ENCODE results near the gene GALNS.

The GALNS gene

DNA sequence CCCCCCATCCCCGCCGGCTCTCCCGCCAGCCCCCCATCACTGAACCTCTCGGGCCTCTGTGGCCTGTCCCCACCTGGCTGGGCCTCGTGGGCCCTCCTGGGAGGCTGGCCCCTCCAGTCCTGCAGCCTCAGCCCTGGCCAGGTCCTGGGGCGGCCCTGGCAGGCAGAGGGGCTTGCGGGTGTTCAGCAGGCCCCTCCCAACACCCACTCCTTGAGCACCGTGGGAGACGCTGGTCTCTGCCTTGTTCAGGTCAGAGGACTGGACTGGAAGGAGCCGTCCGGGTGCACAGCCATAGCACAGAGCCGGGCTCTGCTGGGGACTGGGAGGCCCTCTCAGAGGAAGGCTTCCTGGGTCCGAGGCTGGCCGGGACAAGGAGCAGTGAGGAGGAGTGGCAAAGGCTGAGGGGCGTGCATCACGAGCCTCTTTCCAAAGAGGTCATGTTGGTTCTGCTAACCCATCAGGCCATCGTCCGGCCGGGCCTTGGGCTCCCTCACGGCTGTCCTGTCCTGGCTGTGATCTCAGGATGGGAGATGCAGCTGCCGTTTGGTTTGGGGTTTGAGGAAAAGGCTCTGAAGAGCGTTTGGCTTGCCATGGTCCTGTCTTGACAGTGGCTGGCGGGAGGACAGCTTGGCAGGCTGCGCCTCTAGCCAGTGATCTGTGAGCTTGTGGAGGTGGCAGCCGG is 16.0 kb upstream of the GALNS start:
- H3K27ac ChIP-seq, result no peak overlapping the region
- H3K4me3 ChIP-seq, result no peak overlapping the region
- no peak for TF ChIP-seq CTCF (IDR thresholded peaks at IDR 0.05)
- no peak for DNase-seq (ENCODE audit: low spot score)

DNA sequence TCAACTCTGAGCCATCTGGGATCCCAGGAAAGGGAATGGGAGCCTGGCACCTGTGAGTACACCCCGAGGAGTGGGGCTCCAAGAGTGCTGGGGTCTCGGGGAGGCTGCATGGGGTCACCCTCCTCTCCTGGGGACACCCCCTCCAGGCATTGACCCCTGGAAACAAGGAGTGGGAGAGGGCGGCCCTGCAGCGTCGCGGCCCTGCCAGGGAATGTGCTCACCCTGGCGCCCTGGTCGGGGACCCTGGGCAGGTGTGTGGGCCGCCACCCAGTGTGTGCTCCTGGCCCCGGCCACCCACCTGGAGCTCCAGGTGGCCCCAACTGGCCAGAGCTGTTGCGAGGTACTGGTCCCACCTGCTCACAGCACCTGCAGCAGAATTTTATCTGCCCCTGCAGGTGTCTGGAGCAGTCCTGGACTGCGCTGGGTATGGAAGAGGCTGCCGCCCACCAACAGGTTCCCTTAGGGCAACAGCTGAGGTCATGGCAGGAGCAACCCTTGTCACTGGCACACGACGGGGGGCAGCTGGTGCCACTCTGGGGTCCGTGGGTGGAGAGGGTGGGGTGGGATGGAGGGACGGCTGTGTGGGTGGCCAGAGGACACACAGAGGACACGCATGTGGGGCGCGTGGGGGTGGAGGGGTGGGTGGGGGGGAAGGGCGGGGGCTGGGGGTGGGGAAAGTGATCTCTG is 15.1 kb upstream of the GALNS start:
- no peak for TF ChIP-seq CTCF (IDR thresholded peaks at IDR 0.05)
- no peak for DNase-seq (ENCODE audit: low spot score)
- Histone ChIP-seq H3K4me3 (no peak overlapping the region), H3K27ac (no peak overlapping the region)

DNA sequence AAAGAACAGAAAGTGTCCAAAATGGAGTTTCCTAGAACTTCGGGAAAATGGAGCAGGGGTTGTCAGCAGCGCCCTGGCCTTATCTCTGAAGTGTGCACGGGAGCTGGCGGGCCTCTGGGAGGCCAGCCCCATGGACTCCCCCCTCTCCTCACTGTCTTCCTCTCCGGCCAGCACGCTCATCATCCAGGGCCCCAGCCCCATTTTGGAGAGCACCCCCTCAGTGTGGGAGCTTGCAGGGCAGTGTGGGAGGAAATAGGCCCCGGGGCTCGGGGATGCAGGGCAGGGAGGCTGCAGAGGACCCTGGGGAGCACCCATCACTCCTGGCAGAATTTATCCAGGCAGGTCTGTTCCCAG is 14.6 kb upstream of the GALNS start:
- TF ChIP-seq CTCF (IDR thresholded peaks at IDR 0.05), result no peak
- peak overlapping the region; percentile 13 for H3K4me3 ChIP-seq

DNA sequence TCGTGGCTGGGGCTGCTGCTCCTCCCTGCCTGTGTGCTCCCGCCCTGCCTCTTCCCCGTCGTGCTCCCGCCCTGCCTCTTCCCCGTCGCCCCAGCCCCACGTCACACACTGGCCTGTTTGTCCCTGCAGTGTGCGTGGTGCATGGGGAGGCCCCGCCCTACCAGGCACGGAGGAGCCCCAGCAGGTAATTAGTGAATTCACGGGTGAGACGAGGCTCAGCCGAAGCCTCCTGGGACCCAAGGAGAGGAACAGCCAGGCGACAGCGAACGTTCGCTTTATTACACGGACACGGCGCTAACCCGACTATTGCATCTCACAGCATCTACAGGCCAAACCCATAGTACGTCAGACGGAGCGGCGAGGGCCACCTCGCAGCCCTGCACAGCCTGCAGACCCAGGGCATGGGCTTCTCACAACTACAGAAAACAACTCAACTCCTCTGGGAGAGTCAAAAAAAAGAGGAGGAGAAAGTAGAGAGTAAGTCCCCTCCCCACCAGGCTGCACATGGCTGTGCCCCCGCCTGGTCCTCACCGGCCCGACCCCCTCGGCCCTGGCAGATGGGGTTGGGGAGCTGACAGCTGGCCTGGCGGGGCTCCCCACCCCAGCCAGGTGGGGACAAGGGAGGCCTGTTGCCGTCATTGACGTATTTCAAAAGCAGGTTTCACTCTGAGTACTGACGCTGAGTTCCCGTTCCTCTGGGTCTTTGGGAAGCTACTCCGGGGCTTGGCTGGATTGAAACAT is 14.0 kb upstream of the GALNS start:
- no peak for TF ChIP-seq CTCF (IDR thresholded peaks at IDR 0.05)
- Histone ChIP-seq H3K4me3 (peak overlapping the region; percentile 13), H3K27ac (no peak overlapping the region)
- DNase-seq (ENCODE audit: low spot score), result no peak

More for the DNA sequence above, 14.6 kb upstream of the GALNS start:
- H3K27ac ChIP-seq, result no peak overlapping the region
- no peak for DNase-seq (ENCODE audit: low spot score)

- Histone ChIP-seq H3K4me3 (no peak overlapping the region), H3K27ac (no peak overlapping the region)
- DNase-seq (ENCODE audit: low spot score), result no peak
- TF ChIP-seq CTCF (IDR thresholded peaks at IDR 0.05), result no peak
These were observed 12.9 kb upstream of the GALNS start for GRCh38 chr16:88869673-88869980.

DNA sequence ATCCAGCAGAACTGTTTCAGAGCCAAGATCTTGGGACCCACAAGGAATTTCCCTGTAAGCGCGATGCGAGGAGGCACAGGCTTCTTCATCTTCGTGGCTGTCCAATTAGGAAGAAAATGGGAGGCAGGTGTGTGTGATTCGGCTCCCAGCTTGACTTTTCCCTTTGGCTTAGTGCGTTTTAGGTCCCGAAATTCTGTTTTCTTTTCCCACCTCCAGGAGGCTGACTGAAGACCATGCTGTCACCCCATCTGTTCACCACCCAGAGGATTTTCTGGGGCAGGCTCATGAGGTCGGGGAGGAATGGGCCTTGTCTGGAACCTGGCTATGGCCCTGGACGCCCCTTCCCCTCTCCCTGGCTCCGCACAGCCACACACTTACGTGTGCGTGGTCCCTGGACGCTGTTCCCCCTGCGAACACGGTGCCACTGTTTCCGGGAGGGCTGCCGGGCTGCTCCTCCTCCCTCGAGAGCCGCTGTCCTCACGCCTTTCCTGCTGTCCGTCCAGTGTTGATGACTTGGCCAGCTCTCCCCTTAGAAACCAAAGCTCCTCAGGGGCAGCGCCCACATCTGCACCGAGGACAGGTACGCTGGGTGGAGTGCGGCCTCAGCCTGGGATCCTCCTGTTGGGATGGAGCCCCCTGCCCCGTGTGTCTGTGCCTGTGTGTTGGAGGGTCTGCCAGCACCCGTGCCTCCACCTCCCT is 12.4 kb upstream of the GALNS start:
- Histone ChIP-seq H3K4me3 (no peak overlapping the region), H3K27ac (no peak overlapping the region)
- DNase-seq (ENCODE audit: low spot score), result no peak
- no peak for TF ChIP-seq CTCF (IDR thresholded peaks at IDR 0.05)
